Breast epithelium (tissue), 3 donors: Measurements from ENCODE around the gene JOSD2.

ENCODE experiments used
- POLR2A ChIP-seq: fragments of 450-650 bp; IDR thresholded peaks from one replicate; pipeline ENCODE4 v1.6.1; 2016; ENCODE audit warnings: antibody characterized with exemption, mild to moderate bottlenecking, moderate library complexity
- TF ChIP-seq, protein P1 (sequence below), 3 donors: fragments of 450-650 bp; IDR thresholded peaks; one replicate each; pipeline ENCODE4 v1.5.1; 2016 to 2017; ENCODE audit warnings: antibody characterized with exemption in 3 of 3, mild to moderate bottlenecking in 3 of 3, moderate library complexity in 3 of 3

DNA sequence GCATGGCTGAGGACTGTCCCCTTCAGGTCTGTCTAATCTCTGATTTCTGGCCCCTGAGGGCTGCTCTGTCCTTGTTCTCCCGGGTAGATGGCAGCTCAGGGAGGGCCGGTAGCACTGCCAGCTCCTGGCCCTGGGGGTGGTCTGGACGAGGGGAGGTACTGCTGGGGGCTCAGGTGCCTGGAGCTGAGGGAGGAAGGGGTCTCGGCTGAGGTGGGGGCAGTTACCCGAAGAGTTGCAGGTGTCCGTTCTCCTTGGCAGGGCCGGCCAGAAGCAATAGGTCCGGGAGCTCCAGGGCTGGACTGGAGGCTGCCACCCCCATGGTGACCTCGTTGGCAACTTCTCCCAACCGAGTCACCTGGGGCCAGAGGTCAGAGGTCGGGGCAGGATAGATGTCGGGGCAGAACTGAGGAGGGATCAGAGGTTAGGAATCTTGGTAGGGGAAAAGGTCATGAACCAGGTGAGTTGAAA is 35.9 kb downstream of the JOSD2 start:
- TF ChIP-seq, protein P1, sequence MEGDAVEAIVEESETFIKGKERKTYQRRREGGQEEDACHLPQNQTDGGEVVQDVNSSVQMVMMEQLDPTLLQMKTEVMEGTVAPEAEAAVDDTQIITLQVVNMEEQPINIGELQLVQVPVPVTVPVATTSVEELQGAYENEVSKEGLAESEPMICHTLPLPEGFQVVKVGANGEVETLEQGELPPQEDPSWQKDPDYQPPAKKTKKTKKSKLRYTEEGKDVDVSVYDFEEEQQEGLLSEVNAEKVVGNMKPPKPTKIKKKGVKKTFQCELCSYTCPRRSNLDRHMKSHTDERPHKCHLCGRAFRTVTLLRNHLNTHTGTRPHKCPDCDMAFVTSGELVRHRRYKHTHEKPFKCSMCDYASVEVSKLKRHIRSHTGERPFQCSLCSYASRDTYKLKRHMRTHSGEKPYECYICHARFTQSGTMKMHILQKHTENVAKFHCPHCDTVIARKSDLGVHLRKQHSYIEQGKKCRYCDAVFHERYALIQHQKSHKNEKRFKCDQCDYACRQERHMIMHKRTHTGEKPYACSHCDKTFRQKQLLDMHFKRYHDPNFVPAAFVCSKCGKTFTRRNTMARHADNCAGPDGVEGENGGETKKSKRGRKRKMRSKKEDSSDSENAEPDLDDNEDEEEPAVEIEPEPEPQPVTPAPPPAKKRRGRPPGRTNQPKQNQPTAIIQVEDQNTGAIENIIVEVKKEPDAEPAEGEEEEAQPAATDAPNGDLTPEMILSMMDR (IDR thresholded peaks at IDR 0.05) = no peak
- no peak for TF ChIP-seq POLR2A
